Measurements from ENCODE around the gene CAPN9.

CAPN9 gene

DNA sequence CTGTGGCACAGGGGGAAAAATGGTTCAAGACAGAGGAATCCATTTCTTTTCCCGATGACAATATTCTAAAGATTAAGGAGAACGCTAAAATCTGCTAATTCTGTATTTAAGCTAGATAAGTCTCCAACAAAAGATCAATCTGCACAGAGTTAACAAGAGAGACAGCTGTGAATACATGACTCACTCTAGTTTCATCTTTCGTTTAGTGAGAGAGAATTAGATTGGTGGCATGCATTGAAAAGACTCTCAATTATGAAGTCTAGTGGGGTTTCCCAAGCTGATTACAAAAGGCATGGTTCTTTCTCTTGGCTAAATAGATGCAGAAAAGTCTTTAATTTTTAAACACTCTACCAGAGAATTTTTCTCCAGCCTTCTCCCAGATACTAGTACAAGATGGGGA lies 34.4 kb downstream of the CAPN9 start:
- H3K36me3 ChIP-seq (ENCODE audit: control insufficient read depth in 1 of 2, insufficient read depth in 2 of 2, low read length in 2 of 2), result no peaks in the 10 kb centered on the region
- no peak overlapping the region for H3K4me3 ChIP-seq (ENCODE audit: low read depth in 1 of 2, low read length in 2 of 2)
- H3K27me3 ChIP-seq (ENCODE audit: low read depth, low read length), result peaks cover 3% of the 10 kb centered on the region
- no peaks in the 10 kb centered on the region for H3K4me1 ChIP-seq (ENCODE audit: control insufficient read depth in 1 of 2, insufficient read depth in 2 of 2, low read length in 2 of 2)
- no peak overlapping the region for H3K27ac ChIP-seq (ENCODE audit: low read length)
- H3K9me3 ChIP-seq (ENCODE audit: control insufficient read depth in 1 of 2, low read length in 2 of 2), result no peaks in the 10 kb centered on the region

- H3K36me3 ChIP-seq (ENCODE audit: control insufficient read depth in 1 of 2, insufficient read depth in 2 of 2, low read length in 2 of 2), result no peaks in the 10 kb centered on the region
- no peaks in the 10 kb centered on the region for H3K4me1 ChIP-seq (ENCODE audit: control insufficient read depth in 1 of 2, insufficient read depth in 2 of 2, low read length in 2 of 2)
- no peak overlapping the region for H3K4me3 ChIP-seq (ENCODE audit: low read depth in 1 of 2, low read length in 2 of 2)
- no peaks in the 10 kb centered on the region for H3K27me3 ChIP-seq (ENCODE audit: low read depth, low read length)
- H3K27ac ChIP-seq (ENCODE audit: low read length), result no peak overlapping the region
- no peaks in the 10 kb centered on the region for H3K9me3 ChIP-seq (ENCODE audit: control insufficient read depth in 1 of 2, low read length in 2 of 2)
Measured at GRCh38 chr1:230784163-230784562, 37.0 kb downstream of the CAPN9 start.

DNA sequence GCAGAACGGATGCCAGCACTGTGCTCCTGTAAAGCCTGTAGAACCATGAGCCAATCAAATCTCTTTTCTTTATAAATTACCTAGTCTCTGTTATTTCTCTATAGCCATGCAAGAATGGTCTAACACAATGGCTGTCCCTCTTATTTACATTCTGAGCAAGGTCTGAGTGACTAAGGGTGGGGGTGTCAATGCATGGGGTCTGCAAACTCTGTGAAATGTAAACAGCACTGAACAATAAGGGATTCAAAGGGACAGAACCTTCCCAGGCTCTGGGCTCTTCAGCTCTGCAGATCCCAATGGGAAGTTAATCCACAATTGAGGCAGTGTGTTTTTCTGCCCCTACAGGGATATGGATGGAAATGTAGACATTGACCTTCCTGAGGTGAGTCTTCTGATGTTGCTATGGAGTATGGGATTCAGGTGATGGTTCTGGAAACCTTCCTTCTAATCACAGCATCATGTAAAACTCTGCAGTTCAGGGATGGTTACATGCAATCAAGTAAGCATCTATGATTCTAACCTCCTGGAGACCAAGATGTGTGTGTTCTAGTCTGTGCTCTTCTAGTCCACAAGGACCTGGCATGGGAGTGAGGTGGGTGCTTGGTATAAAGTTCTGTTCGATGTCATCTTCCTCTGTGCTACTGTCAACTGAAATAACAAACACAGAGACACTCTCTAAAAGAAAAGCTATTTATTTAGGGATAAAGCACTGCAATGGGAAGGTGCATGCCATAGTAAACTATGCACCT lies 38.6 kb downstream of the CAPN9 start:
- Histone ChIP-seq H3K36me3 (ENCODE audit: control insufficient read depth in 1 of 2, insufficient read depth in 2 of 2, low read length in 2 of 2) (no peaks in the 10 kb centered on the region), H3K4me1 (ENCODE audit: control insufficient read depth in 1 of 2, insufficient read depth in 2 of 2, low read length in 2 of 2) (no peaks in the 10 kb centered on the region), H3K27me3 (ENCODE audit: low read depth, low read length) (no peaks in the 10 kb centered on the region), H3K9me3 (ENCODE audit: control insufficient read depth in 1 of 2, low read length in 2 of 2) (no peaks in the 10 kb centered on the region), H3K27ac (ENCODE audit: low read length) (no peak overlapping the region), H3K4me3 (ENCODE audit: low read depth in 1 of 2, low read length in 2 of 2) (no peak overlapping the region)

DNA sequence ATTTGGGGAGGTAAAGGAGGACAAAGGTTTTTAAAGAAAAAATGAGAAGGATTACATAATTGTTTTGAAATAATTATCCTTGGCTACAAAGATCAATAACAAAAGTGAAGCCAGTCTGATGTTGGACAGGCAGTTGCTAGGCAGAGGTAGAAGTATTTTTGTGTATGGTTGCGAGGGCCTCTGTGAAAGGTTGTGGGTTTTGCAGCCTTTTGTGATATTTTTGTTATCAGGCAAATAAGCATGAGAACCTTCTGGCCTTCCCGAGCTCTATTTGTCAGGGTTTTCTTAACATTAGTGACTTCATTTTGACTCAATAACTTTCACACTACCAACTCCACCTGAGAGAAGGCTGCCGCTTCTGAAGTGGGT lies 39.2 kb downstream of the CAPN9 start:
- Histone ChIP-seq H3K36me3 (ENCODE audit: control insufficient read depth in 1 of 2, insufficient read depth in 2 of 2, low read length in 2 of 2) (no peaks in the 10 kb centered on the region), H3K27ac (ENCODE audit: low read length) (no peak overlapping the region), H3K4me1 (ENCODE audit: control insufficient read depth in 1 of 2, insufficient read depth in 2 of 2, low read length in 2 of 2) (no peaks in the 10 kb centered on the region), H3K4me3 (ENCODE audit: low read depth in 1 of 2, low read length in 2 of 2) (no peak overlapping the region), H3K27me3 (ENCODE audit: low read depth, low read length) (no peaks in the 10 kb centered on the region), H3K9me3 (ENCODE audit: control insufficient read depth in 1 of 2, low read length in 2 of 2) (no peaks in the 10 kb centered on the region)

DNA sequence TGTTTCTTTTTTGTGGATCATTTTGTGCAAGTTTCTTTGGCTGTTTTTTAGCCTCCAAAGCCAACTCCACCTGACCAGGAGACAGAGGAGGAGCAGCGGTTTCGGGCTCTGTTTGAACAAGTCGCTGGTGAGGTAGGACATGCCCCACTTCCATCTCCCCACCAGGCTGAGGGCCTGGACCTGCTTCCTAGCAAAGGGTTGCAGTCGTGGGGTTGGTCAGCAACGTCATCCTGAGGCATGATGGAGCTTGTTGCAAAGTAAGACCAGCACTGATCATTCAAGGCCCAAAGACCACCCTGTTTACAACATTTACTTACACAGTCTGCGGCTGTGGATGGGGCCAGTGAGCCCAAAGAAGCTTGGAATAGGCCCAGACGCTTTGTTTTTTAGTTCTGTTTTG lies 40.3 kb downstream of the CAPN9 start:
- Histone ChIP-seq H3K4me3 (ENCODE audit: low read depth in 1 of 2, low read length in 2 of 2) (no peak overlapping the region), H3K27me3 (ENCODE audit: low read depth, low read length) (no peaks in the 10 kb centered on the region), H3K36me3 (ENCODE audit: control insufficient read depth in 1 of 2, insufficient read depth in 2 of 2, low read length in 2 of 2) (no peaks in the 10 kb centered on the region), H3K4me1 (ENCODE audit: control insufficient read depth in 1 of 2, insufficient read depth in 2 of 2, low read length in 2 of 2) (no peaks in the 10 kb centered on the region), H3K27ac (ENCODE audit: low read length) (no peak overlapping the region), H3K9me3 (ENCODE audit: control insufficient read depth in 1 of 2, low read length in 2 of 2) (no peaks in the 10 kb centered on the region)

GRCh38 chr1:230788561-230789275 lies 41.5 kb downstream of the CAPN9 start:
- Histone ChIP-seq H3K27me3 (ENCODE audit: low read depth, low read length) (no peaks in the 10 kb centered on the region), H3K27ac (ENCODE audit: low read length) (no peak overlapping the region), H3K4me1 (ENCODE audit: control insufficient read depth in 1 of 2, insufficient read depth in 2 of 2, low read length in 2 of 2) (no peaks in the 10 kb centered on the region), H3K4me3 (ENCODE audit: low read depth in 1 of 2, low read length in 2 of 2) (no peak overlapping the region), H3K36me3 (ENCODE audit: control insufficient read depth in 1 of 2, insufficient read depth in 2 of 2, low read length in 2 of 2) (no peaks in the 10 kb centered on the region), H3K9me3 (ENCODE audit: control insufficient read depth in 1 of 2, low read length in 2 of 2) (no peaks in the 10 kb centered on the region)

DNA sequence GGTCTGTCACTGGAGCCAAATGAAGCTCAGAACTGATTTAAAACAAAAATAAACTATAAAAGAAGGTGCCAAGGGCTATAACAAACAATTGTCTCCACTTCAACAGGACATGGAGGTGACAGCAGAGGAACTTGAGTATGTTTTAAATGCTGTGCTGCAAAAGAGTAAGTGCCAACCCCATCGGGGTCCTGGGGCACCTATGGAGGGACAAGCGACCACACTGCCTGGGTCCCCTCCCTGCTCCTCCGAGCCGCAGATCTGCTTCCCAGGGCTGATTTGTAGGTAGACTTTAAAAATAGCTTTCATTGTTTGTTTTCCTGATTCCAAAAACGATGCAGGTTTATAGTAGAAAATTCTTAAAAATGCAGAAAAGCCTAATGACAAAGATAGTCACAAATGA lies 42.8 kb downstream of the CAPN9 start:
- Histone ChIP-seq H3K27ac (ENCODE audit: low read length) (no peak overlapping the region), H3K36me3 (ENCODE audit: control insufficient read depth in 1 of 2, insufficient read depth in 2 of 2, low read length in 2 of 2) (no peaks in the 10 kb centered on the region), H3K4me3 (ENCODE audit: low read depth in 1 of 2, low read length in 2 of 2) (no peak overlapping the region)

GRCh38 chr1:230791986-230792564 lies 44.9 kb downstream of the CAPN9 start:
- H3K4me1 ChIP-seq (ENCODE audit: control insufficient read depth in 1 of 2, insufficient read depth in 2 of 2, low read length in 2 of 2), result no peaks in the 10 kb centered on the region
- no peaks in the 10 kb centered on the region for H3K9me3 ChIP-seq (ENCODE audit: control insufficient read depth in 1 of 2, low read length in 2 of 2)
- no peak overlapping the region for H3K27ac ChIP-seq (ENCODE audit: low read length)
- H3K36me3 ChIP-seq (ENCODE audit: control insufficient read depth in 1 of 2, insufficient read depth in 2 of 2, low read length in 2 of 2), result no peaks in the 10 kb centered on the region
- H3K27me3 ChIP-seq (ENCODE audit: low read depth, low read length), result no peaks in the 10 kb centered on the region
- H3K4me3 ChIP-seq (ENCODE audit: low read depth in 1 of 2, low read length in 2 of 2), result no peak overlapping the region

More for the DNA sequence above, 42.8 kb downstream of the CAPN9 start:
- Histone ChIP-seq H3K27me3 (ENCODE audit: low read depth, low read length) (no peaks in the 10 kb centered on the region), H3K4me1 (ENCODE audit: control insufficient read depth in 1 of 2, insufficient read depth in 2 of 2, low read length in 2 of 2) (no peaks in the 10 kb centered on the region), H3K9me3 (ENCODE audit: control insufficient read depth in 1 of 2, low read length in 2 of 2) (no peaks in the 10 kb centered on the region)

DNA sequence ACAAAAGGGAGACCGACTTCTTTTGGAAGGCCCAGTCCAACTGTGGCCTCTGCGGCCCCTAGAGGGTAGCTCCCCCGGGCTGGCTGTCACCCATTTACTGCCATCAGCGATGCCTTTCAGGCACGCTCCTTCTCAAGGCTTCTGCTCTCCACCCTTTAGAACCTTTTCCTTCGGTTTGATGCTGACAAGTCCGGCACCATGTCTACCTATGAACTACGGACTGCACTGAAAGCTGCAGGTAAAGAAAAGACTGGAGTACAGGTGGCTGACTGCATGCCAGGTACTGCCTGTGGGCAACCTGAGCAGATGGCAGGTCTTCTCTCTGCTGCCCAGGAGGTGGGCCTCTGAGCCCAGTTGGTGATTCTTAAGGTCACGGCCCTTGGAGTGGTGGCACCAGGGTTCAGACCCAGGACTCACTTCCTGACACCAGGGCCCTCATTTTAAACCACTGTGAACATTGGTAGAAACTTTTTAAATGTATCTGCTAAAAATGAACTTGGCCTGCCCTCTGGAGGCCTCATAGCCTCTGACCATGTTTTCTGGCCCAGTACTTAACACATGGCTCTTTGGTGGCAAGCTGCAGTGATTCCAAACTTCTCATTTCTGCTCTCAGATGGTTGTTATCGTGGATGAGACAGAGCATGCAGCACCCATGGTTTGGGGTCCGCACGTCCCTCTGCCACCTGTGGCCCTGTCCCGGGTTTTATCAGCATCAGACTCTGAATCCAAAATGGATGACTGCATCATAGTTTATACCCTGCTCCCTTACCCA lies 45.7 kb downstream of the CAPN9 start:
- Histone ChIP-seq H3K27me3 (ENCODE audit: low read depth, low read length) (no peaks in the 10 kb centered on the region), H3K4me3 (ENCODE audit: low read depth in 1 of 2, low read length in 2 of 2) (no peak overlapping the region), H3K9me3 (ENCODE audit: control insufficient read depth in 1 of 2, low read length in 2 of 2) (no peaks in the 10 kb centered on the region), H3K4me1 (ENCODE audit: control insufficient read depth in 1 of 2, insufficient read depth in 2 of 2, low read length in 2 of 2) (no peaks in the 10 kb centered on the region), H3K27ac (ENCODE audit: low read length) (no peak overlapping the region), H3K36me3 (ENCODE audit: control insufficient read depth in 1 of 2, insufficient read depth in 2 of 2, low read length in 2 of 2) (no peaks in the 10 kb centered on the region)

GRCh38 chr1:230793463-230793745 lies 46.2 kb downstream of the CAPN9 start:
- H3K9me3 ChIP-seq (ENCODE audit: control insufficient read depth in 1 of 2, low read length in 2 of 2), result no peaks in the 10 kb centered on the region
- no peaks in the 10 kb centered on the region for H3K27me3 ChIP-seq (ENCODE audit: low read depth, low read length)
- no peak overlapping the region for H3K27ac ChIP-seq (ENCODE audit: low read length)
- H3K4me3 ChIP-seq (ENCODE audit: low read depth in 1 of 2, low read length in 2 of 2), result no peak overlapping the region
- H3K36me3 ChIP-seq (ENCODE audit: control insufficient read depth in 1 of 2, insufficient read depth in 2 of 2, low read length in 2 of 2), result no peaks in the 10 kb centered on the region
- H3K4me1 ChIP-seq (ENCODE audit: control insufficient read depth in 1 of 2, insufficient read depth in 2 of 2, low read length in 2 of 2), result peaks cover 0 to 3% of the 10 kb centered on the region in 2 donors

- H3K27ac ChIP-seq (ENCODE audit: low read length), result no peak overlapping the region
- no peaks in the 10 kb centered on the region for H3K36me3 ChIP-seq (ENCODE audit: control insufficient read depth in 1 of 2, insufficient read depth in 2 of 2, low read length in 2 of 2)
- peaks cover 0 to 3% of the 10 kb centered on the region in 2 donors for H3K4me1 ChIP-seq (ENCODE audit: control insufficient read depth in 1 of 2, insufficient read depth in 2 of 2, low read length in 2 of 2)
- H3K4me3 ChIP-seq (ENCODE audit: low read depth in 1 of 2, low read length in 2 of 2), result no peak overlapping the region
- no peaks in the 10 kb centered on the region for H3K9me3 ChIP-seq (ENCODE audit: control insufficient read depth in 1 of 2, low read length in 2 of 2)
- H3K27me3 ChIP-seq (ENCODE audit: low read depth, low read length), result no peaks in the 10 kb centered on the region
Measured at GRCh38 chr1:230794431-230794830, 47.2 kb downstream of the CAPN9 start.
